ENCODE data around the gene PAQR5.

DNA sequence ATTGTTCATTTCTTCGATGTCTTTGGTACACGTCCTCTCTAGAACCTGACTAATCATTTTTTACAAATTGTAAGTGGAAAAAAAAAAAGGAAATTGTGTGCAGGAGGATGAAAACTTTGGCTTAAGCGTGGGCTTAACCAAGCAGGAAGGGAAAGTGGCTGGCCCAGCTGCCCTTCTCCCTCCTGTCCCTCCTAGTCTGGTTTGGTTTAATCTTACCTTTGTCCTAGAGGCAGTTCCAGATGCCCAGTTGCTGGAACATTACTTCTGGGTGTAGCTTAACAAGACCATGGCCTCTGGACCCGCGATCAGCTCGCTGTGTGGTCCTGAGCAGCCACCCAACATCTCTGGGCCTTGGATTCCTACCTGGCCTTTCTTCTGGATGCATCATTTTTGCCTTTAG, 15.4 kb downstream of the PAQR5 start:
- TF ChIP-seq POLR2AphosphoS5 (IDR thresholded peaks at IDR 0.05): no peak
- TF ChIP-seq, protein P1, sequence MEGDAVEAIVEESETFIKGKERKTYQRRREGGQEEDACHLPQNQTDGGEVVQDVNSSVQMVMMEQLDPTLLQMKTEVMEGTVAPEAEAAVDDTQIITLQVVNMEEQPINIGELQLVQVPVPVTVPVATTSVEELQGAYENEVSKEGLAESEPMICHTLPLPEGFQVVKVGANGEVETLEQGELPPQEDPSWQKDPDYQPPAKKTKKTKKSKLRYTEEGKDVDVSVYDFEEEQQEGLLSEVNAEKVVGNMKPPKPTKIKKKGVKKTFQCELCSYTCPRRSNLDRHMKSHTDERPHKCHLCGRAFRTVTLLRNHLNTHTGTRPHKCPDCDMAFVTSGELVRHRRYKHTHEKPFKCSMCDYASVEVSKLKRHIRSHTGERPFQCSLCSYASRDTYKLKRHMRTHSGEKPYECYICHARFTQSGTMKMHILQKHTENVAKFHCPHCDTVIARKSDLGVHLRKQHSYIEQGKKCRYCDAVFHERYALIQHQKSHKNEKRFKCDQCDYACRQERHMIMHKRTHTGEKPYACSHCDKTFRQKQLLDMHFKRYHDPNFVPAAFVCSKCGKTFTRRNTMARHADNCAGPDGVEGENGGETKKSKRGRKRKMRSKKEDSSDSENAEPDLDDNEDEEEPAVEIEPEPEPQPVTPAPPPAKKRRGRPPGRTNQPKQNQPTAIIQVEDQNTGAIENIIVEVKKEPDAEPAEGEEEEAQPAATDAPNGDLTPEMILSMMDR (IDR thresholded peaks at IDR 0.05 in 8 of 11, conservative IDR thresholded peaks at IDR 0.05 in 3 of 11): no peak
- TF ChIP-seq POLR2A (IDR thresholded peaks at IDR 0.05): no peak
